Activated CD4-positive, alpha-beta T cell treated with anti-CD3 and anti-CD28 coated beads for 36 hours (primary cell): ENCODE results near the gene HAS3. TPM values are rescaled to one million over a fixed set of nuclear protein-coding genes. Genes with fewer than 3 reads are reported as not detected.
"Not testable (repeated sequence)": the region's sequence is repeated elsewhere in the genome, so short reads cannot be mapped to it uniquely, and the experiment has no call there.

Experiments
- ATAC-seq: fragments of 200-7000 bp; cut with Tn5 transposase; one replicate; pipeline ENCODE4 v1.10.0; 2021; ENCODE audit warnings: mild to moderate bottlenecking, moderate library complexity
- CTCF ChIA-PET: fragments of 350-600 bp; sonication (Branson Sonifier 250); formaldehyde crosslinking; loops from one replicate; lab custom pipeline; 2021; ENCODE audit warnings: antibody characterized with exemption; lab: Charles Lee
- POLR2A ChIA-PET: fragments of 350-600 bp; sonication (Branson Sonifier 250); formaldehyde crosslinking; loops from one replicate; lab custom pipeline; 2021; ENCODE audit warnings: antibody characterized with exemption, inconsistent platforms; lab: Charles Lee
- DNase-seq: peaks from one replicate; pipeline ENCODE4 v3.0.0-alpha.2; 2020
- H3K27ac Mint-ChIP-seq: one replicate; pipeline ENCODE4 v1.8.0; 2021; ENCODE audit warnings: mixed read lengths
- H3K27me3 Mint-ChIP-seq: one replicate; pipeline ENCODE4 v1.8.0; 2021; ENCODE audit warnings: mixed read lengths
- H3K36me3 Mint-ChIP-seq: one replicate; pipeline ENCODE4 v1.8.0; 2021; ENCODE audit warnings: low read depth, mixed read lengths
- H3K4me1 Mint-ChIP-seq: one replicate; pipeline ENCODE4 v1.8.0; 2021; ENCODE audit warnings: mixed read lengths
- H3K4me3 Mint-ChIP-seq: one replicate; pipeline ENCODE4 v1.8.0; 2021; ENCODE audit warnings: mild to moderate bottlenecking, moderate library complexity, mixed read lengths
- H3K9me3 Mint-ChIP-seq: one replicate; pipeline ENCODE4 v1.8.0; 2021; ENCODE audit warnings: low read depth, mixed read lengths
- intact Hi-C, 2 experiments: fragments of 100-400 bp; cut with DNase I in 1 of 2; cut with micrococcal nuclease in 1 of 2; formaldehyde crosslinking; loops; one replicate each; pipeline versions ENCODE4 v1.14.2 to v1.15.1; 2022 to 2024; cut with DNase I, micrococcal nuclease
- total RNA-seq, 2 experiments: library from RNA; stranded (reverse); gene quantifications; one replicate each; pipeline ENCODE4 v1.2.3, GENCODE V29; 2021

The HAS3 gene
- total RNA-seq, 2 experiments from 2014 or later: 0.39 to 0.42 TPM

DNA sequence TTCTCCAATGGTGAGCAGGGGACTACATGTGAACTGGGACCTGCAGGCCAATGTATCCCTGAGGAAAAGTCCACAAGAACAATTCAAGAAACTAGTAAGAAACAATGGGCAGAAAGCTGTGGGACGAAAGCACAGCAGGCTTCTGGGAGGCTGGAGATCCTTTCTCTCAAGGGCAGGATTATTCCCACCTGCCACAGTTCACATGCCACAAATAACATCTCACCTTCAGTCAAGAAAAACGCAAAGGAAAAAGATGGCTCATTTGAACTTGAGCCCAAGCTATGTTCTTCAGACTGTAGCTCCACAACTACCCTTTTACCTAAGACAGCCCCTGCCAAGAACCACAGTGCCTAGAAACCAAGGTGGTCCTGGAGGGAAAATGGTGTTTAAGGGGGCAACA is 13.0 kb downstream of the HAS3 start:
- DNase-seq (no peak), ATAC-seq (no peak)
- ChIA-PET CTCF (interaction anchor here (0.9 to 1.3 kb wide), 3 partner anchors 10 to 15 kb away, joined by 3 to 5 read pairs (median 3); no protein-coding TSS in a partner anchor), POLR2A (interaction anchor here (0.6 kb wide), 1 partner anchor 1208 kb away, joined by 3 read pairs; no protein-coding TSS in a partner anchor)
- Mint-ChIP-seq H3K36me3 (peaks cover 42% of the 10 kb centered on the region), H3K4me1 (peaks cover 2% of the 10 kb centered on the region), H3K9me3 (no peaks in the 10 kb centered on the region), H3K27me3 (no peaks in the 10 kb centered on the region), H3K27ac (no peak overlapping the region), H3K4me3 (no peak overlapping the region)
- intact Hi-C loops: no loop called here

DNA sequence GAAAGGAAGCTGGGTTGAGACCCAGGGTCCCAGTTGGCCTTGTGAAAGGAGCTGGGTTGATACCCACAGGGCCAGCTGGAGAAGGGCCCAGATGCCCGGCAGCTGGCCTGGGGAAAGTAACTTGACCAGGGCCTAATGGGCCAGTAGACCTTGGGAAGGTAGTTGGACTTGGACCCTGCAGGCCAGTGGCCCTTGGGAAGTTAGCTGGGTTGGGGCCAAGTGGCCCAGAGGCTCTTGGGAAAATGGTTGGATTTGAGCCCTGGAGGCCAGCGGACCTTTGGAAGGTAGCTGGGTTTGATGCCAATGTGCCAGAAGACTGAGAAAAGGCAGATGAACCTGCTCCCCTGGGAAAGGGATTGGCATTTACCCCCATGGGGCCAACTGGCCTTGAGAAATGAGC is 13.5 kb downstream of the HAS3 start:
- no peak overlapping the region for H3K4me3 Mint-ChIP-seq
- DNase-seq (no peak), ATAC-seq (no peak)
- POLR2A ChIA-PET: interaction anchor here (0.6 kb wide), 1 partner anchor 1209 kb away, joined by 3 read pairs; no protein-coding TSS in a partner anchor
- intact Hi-C loops: no loop called here
- H3K9me3 Mint-ChIP-seq: no peaks in the 10 kb centered on the region
- H3K27me3 Mint-ChIP-seq: no peaks in the 10 kb centered on the region
- no peak overlapping the region for H3K27ac Mint-ChIP-seq
- CTCF ChIA-PET: interaction anchor here (0.9 to 1.3 kb wide), 2 partner anchors 10 to 11 kb away, joined by 3 to 5 read pairs; no protein-coding TSS in a partner anchor
- H3K4me1 Mint-ChIP-seq: peaks cover 3% of the 10 kb centered on the region
- peaks cover 43% of the 10 kb centered on the region for H3K36me3 Mint-ChIP-seq

DNA sequence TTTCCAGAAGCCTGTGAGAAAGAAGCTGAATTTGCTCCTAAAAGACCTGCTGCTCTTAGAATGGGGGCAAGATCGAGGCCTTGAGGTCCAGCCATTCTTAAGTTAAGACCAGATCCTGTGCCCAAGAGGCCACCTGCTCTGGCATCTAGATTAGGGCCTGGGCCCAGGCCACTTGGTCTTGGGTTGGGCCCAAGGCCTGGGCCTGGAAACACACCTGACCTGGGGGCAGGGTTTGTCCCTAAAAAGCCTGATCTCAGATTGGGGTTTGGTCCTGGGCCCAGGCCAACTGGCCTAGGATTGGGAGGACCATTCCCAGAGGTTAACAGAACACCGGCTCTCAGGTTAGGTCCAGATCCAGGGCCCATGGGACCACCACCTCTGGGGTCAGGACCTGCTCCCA is 14.1 kb downstream of the HAS3 start:
- ChIA-PET CTCF (interaction anchor here (0.9 kb wide), 1 partner anchor 11 kb away, joined by 3 read pairs; no protein-coding TSS in a partner anchor), POLR2A (no interaction called here)
- Mint-ChIP-seq H3K27ac (no peak overlapping the region), H3K4me3 (no peak overlapping the region), H3K36me3 (peaks cover 45% of the 10 kb centered on the region), H3K9me3 (no peaks in the 10 kb centered on the region), H3K4me1 (peaks cover 5% of the 10 kb centered on the region), H3K27me3 (no peaks in the 10 kb centered on the region)
- DNase-seq (no peak), ATAC-seq (no peak)
- intact Hi-C loops: no loop called here

DNA sequence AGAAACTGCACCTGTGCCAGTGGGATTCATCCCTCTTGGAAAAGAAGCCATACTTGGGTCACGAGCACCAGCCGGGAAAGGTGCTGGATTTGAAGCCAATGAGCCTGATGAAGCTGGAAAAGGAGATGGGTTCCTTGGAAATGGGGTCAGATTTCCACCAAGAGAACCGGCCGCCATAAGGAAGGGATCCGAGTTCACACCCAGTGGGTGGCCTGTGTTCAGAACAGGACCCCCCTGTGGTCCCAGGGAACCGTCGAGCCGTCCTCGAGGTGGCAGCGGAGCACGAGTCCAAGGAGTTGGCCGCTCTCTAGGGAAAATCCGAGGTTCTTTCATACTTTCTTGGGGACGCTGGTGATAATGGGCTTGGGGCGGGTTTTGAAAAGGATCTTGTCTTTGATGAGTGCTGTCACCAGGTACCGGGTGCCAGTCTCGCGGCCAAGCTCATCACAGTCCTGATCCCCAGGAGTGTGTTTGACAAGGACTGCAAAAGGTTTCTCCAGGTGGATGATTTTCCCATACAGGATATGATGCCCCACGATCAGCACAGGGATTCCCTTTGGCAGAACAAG is 14.7 kb downstream of the HAS3 start:
- H3K27me3 Mint-ChIP-seq: no peaks in the 10 kb centered on the region
- DNase-seq: no peak
- intact Hi-C loops: loop anchor here in 1 of 2 experiments (5.0 kb wide), 1 partner anchor 218 kb away; no protein-coding TSS in a partner anchor
- no peak for ATAC-seq
- CTCF ChIA-PET: interaction anchor here (6.3 kb wide), 1 partner anchor 8 kb away, joined by 59 read pairs; no protein-coding TSS in a partner anchor
- no peak overlapping the region for H3K27ac Mint-ChIP-seq
- H3K4me1 Mint-ChIP-seq: peaks cover 5% of the 10 kb centered on the region
- POLR2A ChIA-PET: no interaction called here
- H3K36me3 Mint-ChIP-seq: peaks cover 45% of the 10 kb centered on the region
- H3K9me3 Mint-ChIP-seq: no peaks in the 10 kb centered on the region
- H3K4me3 Mint-ChIP-seq: no peak overlapping the region

DNA sequence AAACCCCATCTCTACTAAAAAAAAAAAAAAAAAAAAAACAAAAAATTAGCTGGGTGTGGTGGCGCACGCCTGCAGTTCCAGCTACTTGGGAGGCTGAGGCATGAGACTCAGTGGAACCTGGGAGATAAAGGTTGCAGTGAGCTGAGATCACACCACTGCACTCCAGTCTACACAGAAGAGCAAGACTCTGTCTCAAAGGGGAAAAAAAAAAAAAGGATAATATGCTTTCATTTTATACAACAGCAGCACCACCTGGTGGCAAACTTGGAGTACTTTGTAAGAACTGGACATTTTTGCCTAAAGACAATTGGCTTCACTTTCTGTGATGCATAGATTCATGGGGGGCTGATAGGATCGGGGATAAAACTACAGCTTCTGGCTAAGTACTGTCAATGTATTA is 18.5 kb downstream of the HAS3 start:
- Mint-ChIP-seq H3K4me3 (no peak overlapping the region), H3K27me3 (no peaks in the 10 kb centered on the region), H3K9me3 (no peaks in the 10 kb centered on the region), H3K36me3 (peaks cover 30% of the 10 kb centered on the region), H3K4me1 (peaks cover 20% of the 10 kb centered on the region), H3K27ac (no peak overlapping the region)
- intact Hi-C loops: loop anchor here in 1 of 2 experiments (1.0 to 5.0 kb wide), 4 partner anchors 222 to 596 kb away; no protein-coding TSS in a partner anchor
- POLR2A ChIA-PET: interaction anchor here (1.1 kb wide), 1 partner anchor 18 kb away, joined by 3 read pairs; no protein-coding TSS in a partner anchor
- CTCF ChIA-PET: interaction anchor here (0.5 to 6.3 kb wide), 32 partner anchors 8 to 1596 kb away, joined by 3 to 59 read pairs (median 4); partner anchors contain the start of genes CHTF8, HAS3, TANGO6 and UTP4
- ATAC-seq: peak; percentile 51
- peak; percentile 79 for DNase-seq

DNA sequence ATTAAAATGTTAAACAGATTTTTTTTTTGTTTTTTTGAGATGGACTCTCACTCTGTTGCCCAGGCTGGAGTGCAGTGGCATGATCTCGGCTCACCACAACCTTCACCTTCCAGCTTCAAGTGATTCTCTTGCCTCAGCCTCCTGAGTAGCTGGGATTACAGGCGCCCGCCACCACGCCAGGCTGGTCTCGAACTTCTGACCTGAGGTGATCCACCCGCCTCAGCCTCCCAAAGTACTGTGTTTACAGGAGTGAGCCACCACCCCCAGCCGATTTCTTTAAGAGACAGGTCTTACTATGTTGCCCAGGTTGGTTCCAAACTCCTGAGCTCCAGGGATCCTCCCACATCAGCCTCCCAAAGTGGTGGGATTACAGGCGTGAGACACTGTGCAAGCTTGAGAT is 19.0 kb downstream of the HAS3 start:
- Mint-ChIP-seq H3K4me1 (peaks cover 21% of the 10 kb centered on the region), H3K36me3 (peaks cover 25% of the 10 kb centered on the region)
- POLR2A ChIA-PET: interaction anchor here (0.6 to 1.1 kb wide), 2 partner anchors 18 to 487 kb away, joined by 3 read pairs; no protein-coding TSS in a partner anchor
- not testable (repeated sequence) for H3K9me3 Mint-ChIP-seq, H3K4me3 Mint-ChIP-seq, H3K27ac Mint-ChIP-seq, H3K27me3 Mint-ChIP-seq, ATAC-seq, DNase-seq
- intact Hi-C loops: loop anchor here in 1 of 2 experiments (1.0 to 5.0 kb wide), 4 partner anchors 222 to 596 kb away; no protein-coding TSS in a partner anchor
- CTCF ChIA-PET: interaction anchor here (0.5 to 6.3 kb wide), 27 partner anchors 9 to 1596 kb away, joined by 3 to 59 read pairs (median 4); partner anchors contain the start of genes CHTF8, HAS3, TANGO6 and UTP4

DNA sequence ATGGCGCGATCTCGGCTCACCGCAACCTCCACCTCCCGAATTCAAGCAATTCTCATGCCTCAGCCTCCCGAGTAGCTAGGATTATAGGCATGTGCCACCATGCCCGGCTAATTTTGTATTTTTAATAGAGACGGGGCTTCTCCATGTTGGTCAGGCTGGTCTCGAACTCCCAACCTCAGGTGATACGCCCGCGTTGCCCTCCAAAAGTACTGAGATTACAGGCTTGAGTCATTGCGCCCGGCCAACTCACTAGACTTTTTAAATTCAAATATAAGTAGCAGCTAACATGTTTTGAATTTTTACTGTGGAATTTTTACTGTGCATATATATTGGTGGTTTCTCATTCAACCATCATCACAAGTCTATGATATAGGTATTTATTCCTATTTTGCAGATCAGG is 19.5 kb downstream of the HAS3 start:
- Mint-ChIP-seq H3K4me1 (peaks cover 26% of the 10 kb centered on the region), H3K36me3 (peaks cover 23% of the 10 kb centered on the region)
- DNase-seq, H3K27ac Mint-ChIP-seq, H3K4me3 Mint-ChIP-seq, H3K27me3 Mint-ChIP-seq, ATAC-seq, H3K9me3 Mint-ChIP-seq: not testable (repeated sequence)
- CTCF ChIA-PET: interaction anchor here (0.6 to 6.3 kb wide), 9 partner anchors 8 to 929 kb away, joined by 3 to 59 read pairs (median 10); partner anchors contain the start of genes CHTF8, HAS3 and UTP4
- POLR2A ChIA-PET: interaction anchor here (0.6 to 1.1 kb wide), 2 partner anchors 19 to 488 kb away, joined by 3 read pairs; no protein-coding TSS in a partner anchor
- intact Hi-C loops: loop anchor here in 1 of 2 experiments (1.0 to 5.0 kb wide), 4 partner anchors 223 to 597 kb away; no protein-coding TSS in a partner anchor

DNA sequence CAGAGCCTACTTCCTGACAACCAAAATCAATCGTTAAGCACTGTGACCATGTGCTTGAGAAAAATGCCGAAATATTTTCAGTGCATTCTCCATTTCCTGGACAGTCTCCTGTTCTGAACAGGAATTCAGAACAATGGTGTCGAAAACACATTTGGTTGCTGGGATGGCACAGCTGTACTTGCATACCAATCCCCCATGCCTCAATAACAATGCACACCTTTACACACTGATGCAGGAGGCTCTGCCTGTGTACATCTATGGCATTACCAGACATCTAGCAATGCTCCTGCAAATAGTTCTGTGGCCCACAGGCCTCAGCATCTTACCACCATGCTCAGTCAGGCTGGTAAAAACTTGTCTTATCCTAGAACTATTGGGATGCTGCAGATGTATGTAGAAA is 20.8 kb downstream of the HAS3 start:
- intact Hi-C loops: no loop called here
- CTCF ChIA-PET: interaction anchor here (2.9 to 6.3 kb wide), 2 partner anchors 14 to 21 kb away, joined by 17 to 59 read pairs; partner anchors contain the start of gene HAS3
- no peak overlapping the region for H3K4me3 Mint-ChIP-seq

DNA sequence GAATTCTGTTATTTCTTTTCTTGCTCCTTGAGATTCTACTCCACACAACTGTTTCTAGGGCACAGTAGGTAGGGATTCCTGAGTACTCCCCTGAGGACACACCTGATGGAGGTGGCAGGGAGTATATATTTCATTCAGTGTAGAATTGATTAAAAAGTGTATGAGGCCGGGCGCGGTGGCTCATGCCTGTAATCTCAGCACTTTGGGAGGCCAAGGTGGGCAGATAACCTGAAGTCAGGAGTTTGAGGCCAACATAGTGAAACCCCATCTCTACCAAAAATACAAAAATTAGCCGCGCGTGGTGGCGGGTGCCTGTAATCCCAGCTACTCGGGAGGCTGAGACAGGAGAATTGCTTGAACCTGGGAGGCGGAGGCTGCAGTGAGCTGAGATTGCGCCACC is 21.3 kb downstream of the HAS3 start:
- Mint-ChIP-seq H3K36me3 (peaks cover 14% of the 10 kb centered on the region), H3K4me1 (peaks cover 43% of the 10 kb centered on the region)
- DNase-seq, ATAC-seq, H3K27ac Mint-ChIP-seq, H3K27me3 Mint-ChIP-seq, H3K4me3 Mint-ChIP-seq, CTCF ChIA-PET, H3K9me3 Mint-ChIP-seq, intact Hi-C loops: not testable (repeated sequence)
- POLR2A ChIA-PET: interaction anchor here (0.6 kb wide), 1 partner anchor 34 kb away, joined by 3 read pairs; no protein-coding TSS in a partner anchor

More for the DNA sequence above, 20.8 kb downstream of the HAS3 start:
- Mint-ChIP-seq H3K27ac (no peak overlapping the region), H3K36me3 (peaks cover 13% of the 10 kb centered on the region), H3K27me3 (no peaks in the 10 kb centered on the region), H3K9me3 (no peaks in the 10 kb centered on the region), H3K4me1 (peaks cover 39% of the 10 kb centered on the region)
- DNase-seq: no peak
- POLR2A ChIA-PET: no interaction called here
- no peak for ATAC-seq

DNA sequence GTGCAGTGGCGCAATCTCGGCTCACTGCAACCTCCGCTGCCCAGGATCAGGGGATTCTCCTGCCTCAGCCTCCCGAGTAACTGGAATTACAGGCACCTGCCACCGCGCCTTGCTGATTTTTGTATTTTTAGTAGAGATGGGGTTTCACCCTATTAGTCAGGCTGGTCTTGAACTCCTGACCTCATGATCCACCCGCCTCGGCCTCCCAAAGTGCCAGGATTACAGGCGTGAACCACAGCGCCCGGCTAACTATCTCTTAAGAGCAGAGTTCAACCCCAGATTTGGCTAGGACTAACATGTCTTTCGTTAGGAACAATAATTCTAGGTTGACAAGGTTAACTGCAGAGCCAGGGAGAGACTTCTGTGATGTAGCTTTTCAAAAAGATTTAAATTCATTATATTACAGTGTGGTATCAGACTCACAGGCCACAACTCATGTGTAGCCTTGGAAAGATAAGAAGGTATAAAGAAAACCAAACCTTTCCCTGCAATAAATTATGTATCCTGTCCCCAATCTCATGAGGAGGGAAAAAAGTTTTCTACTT is 22.6 kb downstream of the HAS3 start:
- intact Hi-C loops: no loop called here
- Mint-ChIP-seq H3K27ac (no peak overlapping the region), H3K36me3 (peaks cover 10% of the 10 kb centered on the region), H3K4me3 (no peak overlapping the region), H3K27me3 (no peaks in the 10 kb centered on the region), H3K9me3 (no peaks in the 10 kb centered on the region), H3K4me1 (peaks cover 43% of the 10 kb centered on the region)
- ATAC-seq (no peak), DNase-seq (no peak)
- ChIA-PET POLR2A (no interaction called here), CTCF (interaction anchor here (0.6 to 1.7 kb wide), 5 partner anchors 10 to 674 kb away, joined by 3 to 8 read pairs (median 3); no protein-coding TSS in a partner anchor)

DNA sequence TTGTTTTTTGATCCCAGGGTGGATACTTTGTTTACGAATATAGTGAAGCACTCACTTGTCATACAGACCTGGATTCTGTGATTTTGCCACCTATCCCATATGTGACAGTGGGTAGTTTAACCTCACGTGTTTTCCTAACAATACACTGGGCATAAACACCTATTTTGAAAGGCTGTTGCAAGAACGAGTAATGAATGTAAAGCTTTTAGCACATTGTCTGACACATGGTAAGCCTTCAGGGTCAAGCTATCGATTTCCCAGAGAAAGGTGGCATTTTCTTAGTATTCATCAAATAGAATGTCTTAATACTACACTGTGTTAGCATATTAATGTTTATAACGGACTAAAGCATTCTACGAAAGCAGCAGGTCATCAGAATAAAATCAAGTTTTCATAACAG is 25.0 kb downstream of the HAS3 start:
- no peak for ATAC-seq
- no peaks in the 10 kb centered on the region for H3K27me3 Mint-ChIP-seq
- peaks cover 58% of the 10 kb centered on the region for H3K4me1 Mint-ChIP-seq
- peaks cover 23% of the 10 kb centered on the region for H3K36me3 Mint-ChIP-seq
- peak overlapping the region; percentile 74 for H3K27ac Mint-ChIP-seq
- intact Hi-C loops: loop anchor here (5.0 kb wide), 4 partner anchors 283 to 1217 kb away; partner anchors contain the start of genes DDX19A (in 1 of the 2) and WWP2 (in 1 of the 2)
- no peaks in the 10 kb centered on the region for H3K9me3 Mint-ChIP-seq
- ChIA-PET CTCF (interaction anchor here (0.6 to 1.9 kb wide), 9 partner anchors 13 to 602 kb away, joined by 3 to 6 read pairs (median 4); no protein-coding TSS in a partner anchor), POLR2A (no interaction called here)
- H3K4me3 Mint-ChIP-seq: peak overlapping the region; percentile 93
- no peak for DNase-seq
